Stimulated activated memory B cell treated with anti-CD40 and anti-IgM and Interleukin-4, amounts not matched to agents 10 μg/mL and 1 μg/mL and 100 μg/mL, for 72 hours (primary cell): Measurements from ENCODE around the gene PTPRF.
"Not testable (repeated sequence)": the region's sequence is repeated elsewhere in the genome, so short reads cannot be mapped to it uniquely, and the experiment has no call there.

Experiments
- ATAC-seq: fragments of 150-1000 bp; cut with Tn5 transposase; 2 replicates; pipeline ENCODE4 v1.10.0; 2021
- H3K27ac Mint-ChIP-seq: one replicate; pipeline ENCODE4 v1.8.0; 2022; ENCODE audit warnings: mild to moderate bottlenecking, mixed read lengths
- H3K27me3 Mint-ChIP-seq: one replicate; pipeline ENCODE4 v1.8.0; 2022; ENCODE audit warnings: mixed read lengths
- H3K36me3 Mint-ChIP-seq: one replicate; pipeline ENCODE4 v1.8.0; 2022; ENCODE audit warnings: mixed read lengths
- H3K4me1 Mint-ChIP-seq: one replicate; pipeline ENCODE4 v1.8.0; 2022; ENCODE audit warnings: mixed read lengths
- H3K4me3 Mint-ChIP-seq: one replicate; pipeline ENCODE4 v1.8.0; 2022; ENCODE audit warnings: mild to moderate bottlenecking, moderate library complexity, mixed read lengths
- H3K9me3 Mint-ChIP-seq: one replicate; pipeline ENCODE4 v1.8.0; 2022; ENCODE audit warnings: mixed read lengths

The PTPRF gene

DNA sequence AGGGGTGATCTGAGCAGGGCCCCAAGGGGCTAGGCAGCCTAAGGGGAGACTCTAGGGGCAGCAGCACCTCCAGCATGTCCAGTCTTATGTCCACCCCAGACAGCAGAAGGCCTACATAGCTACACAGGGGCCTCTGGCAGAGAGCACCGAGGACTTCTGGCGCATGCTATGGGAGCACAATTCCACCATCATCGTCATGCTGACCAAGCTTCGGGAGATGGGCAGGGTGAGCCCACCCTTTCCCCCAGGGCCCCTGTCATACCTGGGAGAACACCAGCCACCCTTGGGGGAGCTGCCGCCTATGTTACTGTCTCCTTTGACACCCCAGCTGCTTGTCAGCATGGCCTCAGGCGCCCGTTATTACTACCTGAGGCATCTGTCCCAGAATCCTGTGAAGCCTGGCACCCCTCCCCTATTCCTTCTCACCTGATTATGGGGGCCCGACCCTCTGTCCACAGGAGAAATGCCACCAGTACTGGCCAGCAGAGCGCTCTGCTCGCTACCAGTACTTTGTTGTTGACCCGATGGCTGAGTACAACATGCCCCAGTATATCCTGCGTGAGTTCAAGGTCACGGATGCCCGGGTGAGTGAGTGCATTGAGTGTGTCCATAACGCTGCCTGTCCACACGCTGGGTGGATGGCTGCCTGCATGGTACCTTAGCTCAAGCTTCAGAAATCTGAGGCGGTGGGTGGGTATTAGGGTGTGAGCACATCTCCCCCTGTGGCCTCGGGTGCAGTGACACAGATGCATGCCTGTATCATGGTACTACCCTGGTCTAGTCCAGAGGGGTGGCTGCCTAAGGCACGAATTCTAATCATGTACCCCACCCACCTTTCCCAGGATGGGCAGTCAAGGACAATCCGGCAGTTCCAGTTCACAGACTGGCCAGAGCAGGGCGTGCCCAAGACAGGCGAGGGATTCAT, 89.6 kb downstream of the PTPRF start:
- Mint-ChIP-seq H3K4me1 (no peaks in the 10 kb centered on the region), H3K4me3 (no peak overlapping the region), H3K27ac (no peak overlapping the region), H3K36me3 (no peaks in the 10 kb centered on the region), H3K27me3 (peaks cover 2% of the 10 kb centered on the region), H3K9me3 (no peaks in the 10 kb centered on the region)
- ATAC-seq = no peak

GRCh38 chr1:43620956-43621355, 90.3 kb downstream of the PTPRF start:
- Mint-ChIP-seq H3K36me3 (no peaks in the 10 kb centered on the region), H3K27ac (no peak overlapping the region), H3K4me3 (no peak overlapping the region), H3K4me1 (no peaks in the 10 kb centered on the region), H3K27me3 (peaks cover 9% of the 10 kb centered on the region), H3K9me3 (no peaks in the 10 kb centered on the region)
- ATAC-seq = no peak

DNA sequence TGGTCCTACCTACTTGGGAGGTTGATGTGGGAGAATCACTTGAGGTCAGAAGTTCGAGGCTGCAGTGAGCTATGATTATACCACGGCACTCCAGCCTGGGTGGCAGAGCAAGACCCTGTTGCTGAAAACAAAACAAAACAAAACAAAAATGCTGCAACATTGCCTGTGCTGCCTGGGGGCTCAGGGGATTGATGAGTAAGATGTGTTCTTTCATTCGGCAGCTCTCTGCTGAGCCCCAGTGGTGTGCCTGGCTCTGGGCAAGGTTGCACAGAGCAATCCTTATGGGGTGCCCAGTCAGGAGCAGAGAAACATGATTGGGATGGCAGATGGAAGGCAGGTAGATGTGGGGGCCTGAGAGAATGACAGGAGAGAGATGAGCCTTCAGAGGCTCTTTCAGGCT, 90.7 kb downstream of the PTPRF start:
- H3K27me3 Mint-ChIP-seq = peaks cover 14% of the 10 kb centered on the region
- H3K36me3 Mint-ChIP-seq = no peaks in the 10 kb centered on the region
- ATAC-seq = no peak
- H3K9me3 Mint-ChIP-seq = no peaks in the 10 kb centered on the region
- no peaks in the 10 kb centered on the region for H3K4me1 Mint-ChIP-seq
- no peak overlapping the region for H3K4me3 Mint-ChIP-seq
- H3K27ac Mint-ChIP-seq = no peak overlapping the region

GRCh38 chr1:43621861-43622260, 91.2 kb downstream of the PTPRF start:
- Mint-ChIP-seq H3K36me3 (no peaks in the 10 kb centered on the region), H3K4me3 (no peak overlapping the region), H3K27me3 (peaks cover 18% of the 10 kb centered on the region), H3K27ac (no peak overlapping the region), H3K4me1 (no peaks in the 10 kb centered on the region), H3K9me3 (no peaks in the 10 kb centered on the region)
- no peak for ATAC-seq

GRCh38 chr1:43622471-43622870, 91.8 kb downstream of the PTPRF start:
- H3K9me3 Mint-ChIP-seq = no peaks in the 10 kb centered on the region
- peaks cover 24% of the 10 kb centered on the region for H3K27me3 Mint-ChIP-seq
- no peak overlapping the region for H3K4me3 Mint-ChIP-seq
- H3K4me1 Mint-ChIP-seq = no peaks in the 10 kb centered on the region
- ATAC-seq = no peak
- H3K36me3 Mint-ChIP-seq = no peaks in the 10 kb centered on the region
- H3K27ac Mint-ChIP-seq = no peak overlapping the region

- H3K4me1 Mint-ChIP-seq = no peaks in the 10 kb centered on the region
- H3K27me3 Mint-ChIP-seq = peaks cover 25% of the 10 kb centered on the region
- H3K36me3 Mint-ChIP-seq = no peaks in the 10 kb centered on the region
- no peak overlapping the region for H3K4me3 Mint-ChIP-seq
- H3K9me3 Mint-ChIP-seq = no peaks in the 10 kb centered on the region
- ATAC-seq = no peak
- no peak overlapping the region for H3K27ac Mint-ChIP-seq
These were observed 92.5 kb downstream of the PTPRF start for GRCh38 chr1:43622901-43623780.

DNA sequence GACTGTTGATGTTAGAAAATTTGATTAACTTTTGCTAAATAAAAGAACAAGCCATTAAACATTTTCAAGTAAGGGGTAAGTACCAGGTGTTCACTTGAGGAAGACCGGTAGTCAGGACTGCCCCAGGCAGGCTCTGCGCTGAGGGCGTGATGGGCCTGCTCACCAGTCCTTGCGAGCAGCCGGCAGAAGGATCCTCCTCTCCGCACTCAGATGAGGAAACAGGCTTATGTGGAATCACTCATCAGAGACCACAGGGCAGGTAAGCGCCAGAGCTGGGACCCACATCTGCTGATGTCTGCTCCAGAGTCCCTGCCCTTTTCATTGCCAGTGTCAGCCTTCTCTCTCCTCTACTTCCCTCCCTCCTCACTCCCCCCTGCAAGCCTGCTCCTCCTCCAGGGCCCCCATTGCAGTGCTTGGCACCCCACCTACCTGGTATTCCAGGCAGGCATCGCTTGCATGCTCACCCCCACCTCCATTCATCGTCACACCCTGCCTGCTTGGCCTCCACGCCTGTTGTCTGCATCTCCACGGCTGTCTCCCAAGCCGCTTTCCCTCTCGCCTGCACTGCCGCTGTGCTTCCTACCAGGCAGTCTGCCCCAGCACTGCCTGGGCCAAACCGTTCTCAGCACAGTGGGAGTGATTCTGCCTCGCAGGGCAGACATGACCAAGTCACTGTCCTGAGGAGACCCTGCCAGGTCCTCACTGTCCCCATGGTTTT, 94.5 kb downstream of the PTPRF start:
- peak; percentile 18 for ATAC-seq
- H3K4me1 Mint-ChIP-seq = peaks cover 6% of the 10 kb centered on the region
- peaks cover 2% of the 10 kb centered on the region for H3K9me3 Mint-ChIP-seq
- H3K4me3 Mint-ChIP-seq = no peak overlapping the region
- H3K36me3 Mint-ChIP-seq = no peaks in the 10 kb centered on the region
- H3K27me3 Mint-ChIP-seq = peaks cover 33% of the 10 kb centered on the region
- H3K27ac Mint-ChIP-seq = no peak overlapping the region

GRCh38 chr1:43632135-43632670, 101.5 kb downstream of the PTPRF start:
- Mint-ChIP-seq H3K9me3 (peaks cover 2% of the 10 kb centered on the region), H3K27me3 (peaks cover 25% of the 10 kb centered on the region), H3K36me3 (no peaks in the 10 kb centered on the region), H3K4me3 (no peak overlapping the region), H3K27ac (no peak overlapping the region), H3K4me1 (peaks cover 6% of the 10 kb centered on the region)
- ATAC-seq = no peak

DNA sequence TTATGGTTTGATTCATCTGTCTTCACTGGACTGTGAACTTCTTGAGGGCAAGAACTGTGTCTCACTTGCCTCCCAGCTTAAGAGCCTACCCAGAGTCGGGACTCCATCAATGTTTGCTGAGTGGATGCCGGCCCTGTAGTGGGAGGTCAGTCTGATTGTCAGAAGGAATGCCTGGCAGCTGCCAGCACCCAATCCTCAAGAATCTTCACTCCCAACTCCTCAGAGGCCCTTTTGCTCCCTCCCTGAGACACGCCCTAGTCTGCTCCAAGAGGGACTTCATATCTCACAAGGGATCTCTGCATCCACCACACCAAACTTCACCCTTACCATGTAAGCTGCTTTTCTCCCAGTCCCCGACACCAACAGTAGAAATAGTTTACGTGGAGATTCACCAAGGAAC, 104.0 kb downstream of the PTPRF start:
- no peak overlapping the region for H3K4me3 Mint-ChIP-seq
- peaks cover 4% of the 10 kb centered on the region for H3K4me1 Mint-ChIP-seq
- H3K27me3 Mint-ChIP-seq = peaks cover 24% of the 10 kb centered on the region

GRCh38 chr1:43636006-43636641, 105.4 kb downstream of the PTPRF start:
- peaks cover 22% of the 10 kb centered on the region for H3K27me3 Mint-ChIP-seq
- H3K9me3 Mint-ChIP-seq = no peaks in the 10 kb centered on the region
- H3K4me1 Mint-ChIP-seq = no peaks in the 10 kb centered on the region
- H3K36me3 Mint-ChIP-seq = no peaks in the 10 kb centered on the region
- ATAC-seq = no peak
- H3K4me3 Mint-ChIP-seq = no peak overlapping the region
- H3K27ac Mint-ChIP-seq = no peak overlapping the region

More for the DNA sequence above, 104.0 kb downstream of the PTPRF start:
- no peak for ATAC-seq
- Mint-ChIP-seq H3K36me3 (no peaks in the 10 kb centered on the region), H3K27ac (no peak overlapping the region), H3K9me3 (peaks cover 2% of the 10 kb centered on the region)

DNA sequence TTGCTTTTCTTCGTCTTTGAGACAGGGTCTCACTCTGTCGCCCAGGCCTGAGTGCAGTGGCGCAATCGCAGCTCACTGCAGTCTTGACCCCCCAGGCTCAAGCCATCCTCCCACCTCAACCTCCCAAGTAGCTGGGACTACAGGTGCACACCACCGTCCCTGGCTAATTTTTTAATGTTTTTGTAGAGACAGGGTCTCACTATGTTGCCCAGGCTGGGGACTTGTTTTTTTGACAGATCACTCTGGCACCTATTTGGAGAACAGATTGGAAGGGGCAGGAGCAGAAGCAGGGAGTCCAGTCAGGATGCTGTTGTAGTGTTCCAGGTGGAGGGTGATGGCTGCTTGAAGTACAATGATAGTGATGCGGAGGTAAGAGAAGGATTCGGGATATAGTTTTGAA, 106.6 kb downstream of the PTPRF start:
- H3K4me1 Mint-ChIP-seq = no peaks in the 10 kb centered on the region
- no peak overlapping the region for H3K4me3 Mint-ChIP-seq
- no peaks in the 10 kb centered on the region for H3K36me3 Mint-ChIP-seq
- H3K27ac Mint-ChIP-seq = no peak overlapping the region
- H3K9me3 Mint-ChIP-seq = no peaks in the 10 kb centered on the region
- H3K27me3 Mint-ChIP-seq = peaks cover 23% of the 10 kb centered on the region
- ATAC-seq = no peak

DNA sequence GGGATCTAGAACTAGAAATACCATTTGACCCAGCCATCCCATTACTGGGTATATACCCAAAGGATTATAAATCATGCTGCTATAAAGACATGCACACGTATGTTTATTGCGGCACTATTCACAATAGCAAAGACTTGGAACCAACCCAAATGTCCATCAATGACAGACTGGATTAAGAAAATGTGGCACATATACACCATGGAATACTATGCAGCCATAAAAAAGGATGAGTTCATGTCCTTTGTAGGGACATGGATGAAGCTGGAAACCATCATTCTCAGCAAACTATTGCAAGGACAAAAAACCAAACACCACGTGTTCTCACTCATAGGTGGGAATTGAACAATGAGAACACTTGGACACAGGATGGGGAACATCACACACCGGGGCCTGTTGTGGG, 107.7 kb downstream of the PTPRF start:
- H3K27me3 Mint-ChIP-seq = peaks cover 23% of the 10 kb centered on the region
- not testable (repeated sequence) for ATAC-seq, H3K4me1 Mint-ChIP-seq, H3K4me3 Mint-ChIP-seq, H3K27ac Mint-ChIP-seq, H3K9me3 Mint-ChIP-seq, H3K36me3 Mint-ChIP-seq

GRCh38 chr1:43639976-43640794, 109.5 kb downstream of the PTPRF start:
- Mint-ChIP-seq H3K9me3 (no peaks in the 10 kb centered on the region), H3K27me3 (peaks cover 23% of the 10 kb centered on the region), H3K4me1 (no peaks in the 10 kb centered on the region), H3K4me3 (no peak overlapping the region), H3K36me3 (no peaks in the 10 kb centered on the region), H3K27ac (no peak overlapping the region)
- no peak for ATAC-seq

DNA sequence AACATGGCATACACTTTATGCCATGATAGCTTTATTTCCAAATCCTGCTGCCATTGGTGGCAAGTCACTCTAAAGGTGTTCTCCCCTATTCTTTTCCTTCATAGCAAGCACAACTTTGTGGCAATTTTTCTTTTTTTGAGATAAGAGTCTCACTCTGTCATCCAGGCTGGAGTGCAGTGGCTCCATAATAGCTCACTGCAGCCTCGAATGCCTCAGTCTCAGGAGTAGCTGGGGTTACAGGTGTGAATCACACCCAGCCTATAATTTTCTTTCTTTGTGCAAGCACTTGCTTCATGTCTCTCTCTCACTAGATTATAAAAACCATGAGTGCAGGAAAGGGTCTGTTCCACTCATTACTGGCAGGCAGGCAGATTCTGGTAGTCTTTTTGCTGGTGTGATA, 113.9 kb downstream of the PTPRF start:
- Mint-ChIP-seq H3K4me1 (peaks cover 6% of the 10 kb centered on the region), H3K27me3 (peaks cover 11% of the 10 kb centered on the region), H3K4me3 (no peak overlapping the region), H3K27ac (no peak overlapping the region), H3K36me3 (no peaks in the 10 kb centered on the region), H3K9me3 (no peaks in the 10 kb centered on the region)
- no peak for ATAC-seq
